NCI-H1092 treated with DMSO at 0.1 percent for 48 hours (cell line): ENCODE data around the gene ANKH.

Source experiments
- DNase-seq: peaks from one replicate; lab custom pipeline; 2025; lab: John Stamatoyannopoulos, UW

Gene ANKH

DNA sequence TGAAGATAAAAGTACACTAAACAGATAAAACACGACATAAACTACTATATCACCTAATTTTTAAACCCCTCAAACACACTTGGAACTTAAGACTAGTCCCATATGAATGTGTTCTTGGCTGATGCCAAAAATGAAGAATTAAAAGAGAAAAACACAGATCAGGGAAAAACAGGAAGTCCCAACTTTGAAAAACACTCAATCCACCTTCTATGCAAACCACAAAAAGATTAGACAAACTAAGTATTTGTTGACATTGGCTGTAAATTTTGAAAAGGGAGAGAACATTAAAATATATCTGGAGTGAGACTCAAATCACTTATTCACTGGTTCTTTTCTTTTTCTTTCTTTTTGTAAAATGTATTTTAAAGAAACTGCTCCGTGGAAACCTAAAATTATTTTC, 81.4 kb downstream of the ANKH start:
- no peak for DNase-seq

DNA sequence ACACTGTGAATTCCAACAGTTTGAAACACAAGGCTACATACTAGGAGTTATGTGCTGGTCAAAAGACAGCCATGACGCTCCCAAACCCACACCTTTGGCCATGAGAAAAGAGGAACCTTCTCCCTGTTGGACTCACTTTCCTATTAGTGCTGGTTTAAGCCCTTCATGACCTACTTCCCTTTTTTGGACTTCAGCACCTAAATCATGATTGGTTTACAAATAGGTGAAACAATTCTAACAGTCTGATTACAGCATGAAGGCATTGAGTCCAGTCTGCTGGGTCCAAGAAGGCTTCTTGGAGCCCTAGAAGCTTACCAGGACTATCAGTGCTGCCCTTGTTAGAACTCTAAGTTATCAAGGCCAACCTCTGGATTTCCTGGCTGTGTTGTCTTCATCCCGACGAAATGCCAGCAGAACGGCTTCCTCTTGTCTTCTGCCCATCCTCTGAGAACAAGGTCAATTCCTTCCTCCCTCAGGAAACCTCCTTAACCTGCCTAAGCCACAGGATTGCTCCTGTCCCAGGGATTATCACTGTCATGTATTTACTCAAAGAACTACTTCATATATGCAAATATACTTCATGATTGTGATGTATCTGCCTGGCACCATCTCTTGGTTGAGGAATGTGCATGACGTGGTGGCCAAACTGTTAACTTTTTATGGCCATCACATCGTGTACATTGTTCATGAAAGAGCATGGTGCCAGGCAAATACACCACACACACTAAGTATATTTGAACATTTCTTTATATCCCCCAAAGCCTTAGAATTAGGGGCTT, 83.6 kb downstream of the ANKH start:
- no peak for DNase-seq

DNA sequence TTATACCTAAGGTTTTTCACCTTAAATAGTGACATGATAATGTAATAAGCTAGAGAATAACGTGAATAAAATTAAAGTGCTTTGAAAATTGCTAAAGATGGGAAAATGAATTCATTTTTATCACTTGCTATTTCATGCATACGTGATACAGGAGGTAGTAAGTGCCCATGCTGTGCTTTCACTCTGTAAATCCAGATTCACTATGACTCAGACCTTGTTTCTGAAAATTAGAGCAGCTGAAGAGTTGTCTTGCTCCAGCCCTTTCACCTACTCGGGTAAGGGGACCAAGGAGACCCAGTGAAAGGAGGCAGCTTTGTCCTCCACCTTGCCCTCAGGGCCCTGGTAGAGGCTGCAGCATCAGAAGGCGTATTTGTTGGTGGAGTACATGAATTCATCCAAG, 87.9 kb downstream of the ANKH start:
- DNase-seq, result no peak

DNA sequence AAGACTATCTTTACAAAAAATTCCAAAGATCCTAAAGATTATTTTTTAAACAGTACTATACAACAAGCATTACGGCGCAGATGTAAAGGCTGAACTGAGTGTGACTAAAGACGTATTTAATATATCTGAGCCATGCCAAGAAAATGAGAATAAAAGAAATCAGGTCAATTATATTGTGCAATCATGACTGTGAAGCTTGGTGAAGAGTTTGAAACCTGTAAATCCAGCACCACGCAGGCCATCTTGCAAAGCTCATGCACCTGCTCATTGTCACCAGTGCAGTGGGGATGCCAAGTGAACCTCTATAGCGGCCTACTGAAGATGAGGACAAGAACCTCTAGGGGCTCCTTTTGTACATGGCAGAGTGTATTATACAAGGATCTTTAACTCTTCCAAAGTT, 89.0 kb downstream of the ANKH start:
- DNase-seq, result no peak

DNA sequence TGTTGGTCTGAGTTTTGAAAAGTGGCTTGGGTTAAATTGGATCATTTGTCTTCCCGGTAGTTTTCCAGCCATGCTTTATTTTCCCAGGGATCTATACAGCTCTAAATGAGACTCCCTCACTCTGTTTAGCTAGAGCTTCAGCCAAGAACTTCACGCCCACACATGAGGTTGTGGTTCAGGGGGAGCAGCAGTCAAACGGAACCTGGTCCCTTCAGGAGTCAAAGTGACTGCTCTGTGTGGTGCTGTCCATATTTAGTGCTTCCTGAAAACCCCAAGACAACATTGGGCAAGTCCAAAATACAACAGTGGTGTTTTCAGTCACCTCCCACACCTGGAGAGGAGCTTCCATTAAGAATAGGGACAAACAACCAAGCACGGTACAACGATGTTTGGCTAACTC, 90.5 kb downstream of the ANKH start:
- no peak for DNase-seq

DNA sequence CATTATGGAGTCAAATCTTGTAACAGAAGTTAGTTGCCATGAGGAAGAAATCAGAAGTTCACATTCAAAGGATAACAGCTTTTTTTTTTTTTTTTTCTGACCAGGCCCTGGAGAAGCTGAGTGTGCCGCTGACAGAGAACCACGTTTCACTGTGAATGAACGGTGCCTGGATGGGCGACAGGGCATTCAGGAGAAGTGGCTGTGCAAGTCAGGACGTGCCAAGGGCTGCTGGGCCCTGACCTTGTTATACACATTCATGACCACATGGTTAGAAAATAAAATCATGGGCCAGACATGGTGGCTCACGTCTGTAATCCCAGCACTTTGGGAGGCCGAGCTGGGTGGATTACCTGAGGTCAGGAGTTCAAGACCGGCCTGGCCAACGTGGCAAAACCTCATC, 91.6 kb downstream of the ANKH start:
- no peak for DNase-seq

DNA sequence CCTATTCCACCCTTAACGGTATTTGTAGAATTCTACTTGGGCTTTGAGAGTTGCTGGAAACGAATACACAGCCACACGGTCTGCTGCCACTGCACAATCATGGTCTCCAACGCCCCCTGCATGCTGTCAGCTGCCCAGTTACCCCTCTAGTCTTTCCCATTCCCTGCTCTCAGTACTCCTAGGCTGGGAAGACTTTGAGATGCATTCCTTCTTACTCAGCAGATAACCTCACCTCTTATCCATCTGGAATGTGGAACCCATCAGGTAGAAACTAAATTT, 92.8 kb downstream of the ANKH start:
- no peak for DNase-seq

DNA sequence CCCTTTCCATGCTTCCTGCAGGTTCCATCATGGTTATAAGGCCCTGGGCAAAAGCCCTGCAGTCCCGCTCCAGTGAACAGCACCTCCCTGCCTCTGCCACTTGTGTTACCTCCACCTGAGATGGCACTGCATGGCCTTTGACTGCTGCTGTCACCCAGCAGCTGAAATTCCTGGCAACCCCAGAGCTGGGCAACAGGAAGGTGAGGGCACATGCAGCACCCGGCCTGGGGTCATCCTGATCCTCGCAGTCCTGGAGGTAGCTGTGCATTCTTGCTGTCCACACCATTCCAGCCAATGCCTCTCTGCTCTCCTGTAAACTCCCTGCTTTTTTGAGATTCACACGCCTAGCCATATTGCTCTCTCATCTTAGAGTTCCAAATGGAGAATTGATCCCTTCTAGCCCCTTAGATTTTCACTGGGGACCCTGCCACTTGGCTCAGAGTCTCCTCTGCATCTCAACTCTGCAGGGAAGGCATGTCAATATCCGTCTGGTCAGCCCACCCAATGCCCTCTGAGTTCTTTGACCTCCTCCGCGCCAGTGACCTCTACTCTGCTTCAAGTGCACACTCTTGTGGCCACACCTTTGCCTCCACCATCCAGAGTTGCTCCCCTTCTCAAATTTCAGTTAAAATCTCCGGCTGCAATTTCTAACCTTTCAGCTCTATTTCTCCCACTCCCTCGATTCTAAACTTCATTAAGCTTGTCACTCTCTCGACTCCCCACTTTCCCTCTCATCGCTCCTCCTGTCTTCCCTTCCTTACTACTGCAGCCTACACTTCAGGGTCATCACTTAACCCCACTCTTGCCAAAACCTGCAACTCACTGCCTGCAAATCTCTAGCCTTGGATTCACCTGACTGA, 93.4 kb downstream of the ANKH start:
- DNase-seq, result no peak

DNA sequence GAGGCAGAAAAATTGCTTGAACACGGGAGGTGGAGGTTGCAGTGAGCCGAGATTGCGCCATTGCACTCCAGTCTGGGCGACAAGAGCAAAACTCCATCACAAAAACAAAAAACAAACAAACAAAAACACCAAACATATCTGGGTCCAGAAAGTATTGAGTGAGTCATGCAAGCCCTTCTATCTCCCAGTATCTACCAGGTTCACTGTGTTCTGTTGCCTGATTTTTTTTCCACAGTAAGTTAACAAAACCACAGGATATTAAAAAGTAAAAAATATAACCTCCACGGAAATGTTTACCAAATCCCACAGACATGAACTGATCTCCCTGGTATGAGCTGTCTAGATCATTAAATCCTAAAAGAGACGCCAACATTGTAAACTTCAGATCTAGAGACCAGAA, 94.4 kb downstream of the ANKH start:
- DNase-seq, result no peak

DNA sequence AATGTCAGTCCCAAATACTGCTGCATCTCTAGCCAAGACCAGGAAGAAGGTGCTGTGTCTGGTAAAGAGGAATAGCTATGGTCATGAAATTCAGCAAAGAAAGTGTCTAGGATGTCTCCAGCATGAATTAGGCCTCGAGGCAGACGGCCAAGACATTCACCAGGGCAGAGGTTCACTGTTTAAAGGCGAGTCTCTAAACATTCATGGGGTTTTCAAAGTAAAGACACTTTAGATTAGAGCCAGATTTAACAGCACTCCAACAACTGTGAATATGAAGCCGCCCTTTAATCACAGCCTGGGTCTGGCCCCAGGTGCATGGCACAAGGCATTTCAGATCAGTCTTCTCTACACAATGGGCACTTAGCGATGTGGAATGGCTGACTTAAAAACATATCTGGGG, 95.0 kb downstream of the ANKH start:
- DNase-seq, result no peak

DNA sequence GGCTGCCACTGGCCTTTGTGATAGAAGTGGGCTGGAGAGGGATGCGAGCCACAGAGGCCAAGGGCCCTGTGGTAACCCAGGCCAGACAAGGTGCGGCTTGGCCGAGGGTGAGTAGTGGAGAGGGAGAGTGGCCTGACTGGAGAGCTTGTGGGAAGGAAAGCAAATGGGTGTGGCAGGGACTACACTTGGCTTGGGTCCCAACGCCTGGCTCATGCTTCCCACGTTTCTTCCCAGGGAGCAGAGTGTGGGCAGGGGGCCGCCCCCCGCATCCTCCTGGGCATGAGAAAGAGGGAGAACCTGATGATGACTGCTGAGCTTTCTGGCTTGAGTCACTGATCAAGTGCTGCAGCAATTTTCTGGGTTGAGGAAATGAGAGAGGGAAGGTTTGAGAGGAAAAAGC, 95.7 kb downstream of the ANKH start:
- DNase-seq, result no peak

DNA sequence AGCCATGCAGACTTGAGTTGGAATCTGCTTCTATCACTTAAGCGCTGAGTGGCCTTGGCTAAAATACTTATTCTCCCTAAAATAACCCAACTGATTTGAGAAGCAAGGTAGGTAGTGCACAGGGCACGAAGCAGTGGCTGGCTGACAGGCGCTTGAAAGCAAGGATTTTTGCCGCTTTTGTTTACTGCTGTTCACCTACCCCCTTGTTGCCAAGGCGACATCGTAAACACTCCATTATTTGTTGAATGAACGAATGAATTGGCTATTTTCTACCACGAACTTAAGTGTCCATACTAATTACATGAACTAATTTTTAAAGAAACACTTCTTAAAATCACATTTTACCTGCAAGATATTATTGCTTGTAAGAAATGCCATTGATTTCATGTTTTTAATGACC, 98.0 kb downstream of the ANKH start:
- no peak for DNase-seq

DNA sequence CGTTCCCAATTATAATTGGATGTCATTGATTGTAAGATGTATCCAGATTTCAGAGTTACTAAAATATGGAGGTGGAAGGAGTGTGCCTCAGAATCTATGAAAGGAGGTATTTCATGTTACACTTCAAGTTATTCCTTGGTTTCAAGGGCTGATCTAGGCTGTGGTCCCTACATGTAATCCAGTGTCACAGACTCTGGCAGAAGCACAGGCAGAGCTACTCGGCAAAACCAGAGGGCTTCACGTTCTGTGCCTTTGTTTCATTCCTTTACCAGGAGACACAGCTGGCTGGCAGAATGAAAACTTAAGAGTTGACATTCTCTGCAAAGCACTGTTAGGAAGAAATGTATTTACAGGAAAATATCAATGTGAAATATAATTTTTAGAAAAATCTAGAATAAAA, 99.6 kb downstream of the ANKH start:
- DNase-seq, result no peak

DNA sequence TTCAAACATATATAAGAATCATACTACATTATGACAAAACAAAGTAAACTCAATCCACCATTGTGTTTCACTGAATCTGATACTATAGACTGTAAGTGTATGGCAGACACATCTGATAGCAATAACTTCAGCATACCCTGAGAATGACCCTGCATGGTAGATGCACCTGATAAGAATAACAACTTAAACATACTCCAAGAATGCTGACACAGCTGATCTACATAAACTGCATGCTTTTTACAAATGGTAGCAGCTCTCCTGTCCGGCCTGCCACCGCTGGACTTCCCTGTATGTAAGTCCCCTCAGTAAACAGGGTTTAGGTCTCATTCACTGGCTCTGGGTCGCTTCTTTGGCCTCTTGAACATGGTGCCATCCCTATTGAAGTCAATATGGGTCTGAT, 100.4 kb downstream of the ANKH start:
- no peak for DNase-seq

DNA sequence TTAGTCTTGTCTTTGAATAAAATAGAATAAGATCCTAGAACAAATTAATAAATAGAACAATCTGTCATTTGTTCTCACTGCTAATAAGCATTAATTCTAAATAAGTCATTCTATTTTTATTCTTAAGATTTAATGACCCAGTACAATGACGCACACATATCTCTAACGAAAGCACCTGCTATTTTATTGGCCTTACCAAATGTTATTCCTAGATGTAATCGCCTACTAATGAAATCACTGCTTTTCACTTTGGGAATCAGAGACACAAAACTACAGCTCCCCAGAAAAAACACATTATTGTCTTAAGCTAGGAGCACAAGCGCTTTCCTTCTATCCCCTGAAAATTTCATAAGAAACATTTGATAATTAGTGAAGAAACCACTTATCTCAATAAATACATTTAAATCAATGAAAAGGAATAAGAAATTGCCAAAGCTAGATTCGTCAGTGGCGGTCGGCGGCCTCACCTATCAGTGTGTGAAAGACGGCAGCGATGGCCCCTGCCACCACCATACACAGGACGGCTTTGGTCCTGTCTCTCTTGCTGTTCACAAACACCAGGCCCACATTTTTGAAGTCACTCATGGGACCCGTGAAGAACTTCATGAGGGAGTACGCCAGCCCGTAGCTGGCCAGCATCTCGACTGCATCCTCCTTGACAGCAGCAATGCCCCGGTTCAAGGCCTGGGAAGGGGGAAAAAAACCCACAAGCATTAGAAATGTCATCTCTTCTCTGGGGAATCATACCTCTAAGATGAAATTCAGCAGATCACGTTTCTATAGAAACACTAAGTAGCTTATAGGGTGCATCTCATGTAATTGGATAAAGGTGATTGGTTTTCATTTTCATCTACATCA, 102.8 kb downstream of the ANKH start:
- no peak for DNase-seq

DNA sequence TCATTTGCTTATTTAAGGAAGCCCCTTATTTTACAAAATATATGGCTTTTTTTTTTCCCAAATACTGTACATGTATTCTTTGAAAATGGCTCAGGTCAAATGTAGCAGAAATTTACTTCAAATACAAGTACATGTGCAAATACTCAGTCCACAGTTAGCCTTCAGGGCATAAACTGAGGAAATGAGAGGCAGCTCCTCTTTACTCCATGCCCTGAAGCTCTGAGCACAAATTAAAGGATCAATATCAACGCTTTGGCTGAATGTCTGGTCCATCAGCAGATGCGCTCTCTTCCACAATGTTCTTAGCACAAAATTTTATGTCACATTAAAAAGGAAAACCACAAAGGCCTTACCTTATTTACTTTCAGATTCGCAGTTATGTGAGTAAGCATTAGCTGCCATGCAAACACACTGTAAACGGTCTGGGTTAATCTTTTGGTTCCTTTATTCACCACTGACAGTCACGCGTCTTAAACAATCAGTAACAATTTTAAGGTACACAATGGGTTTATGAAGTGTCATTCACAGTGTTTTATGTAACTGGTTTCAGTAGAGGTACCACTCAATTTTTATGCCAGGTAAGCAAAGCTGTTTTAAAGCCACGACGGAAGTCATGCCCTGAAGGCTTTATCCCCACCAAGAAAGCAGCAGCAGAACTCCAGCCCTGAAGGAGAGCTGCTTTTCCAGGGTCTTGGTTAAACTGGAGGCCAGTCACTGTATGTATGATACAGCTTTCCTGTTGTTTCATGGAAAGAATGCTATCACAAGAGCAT, 103.7 kb downstream of the ANKH start:
- DNase-seq, result peak; percentile 88

DNA sequence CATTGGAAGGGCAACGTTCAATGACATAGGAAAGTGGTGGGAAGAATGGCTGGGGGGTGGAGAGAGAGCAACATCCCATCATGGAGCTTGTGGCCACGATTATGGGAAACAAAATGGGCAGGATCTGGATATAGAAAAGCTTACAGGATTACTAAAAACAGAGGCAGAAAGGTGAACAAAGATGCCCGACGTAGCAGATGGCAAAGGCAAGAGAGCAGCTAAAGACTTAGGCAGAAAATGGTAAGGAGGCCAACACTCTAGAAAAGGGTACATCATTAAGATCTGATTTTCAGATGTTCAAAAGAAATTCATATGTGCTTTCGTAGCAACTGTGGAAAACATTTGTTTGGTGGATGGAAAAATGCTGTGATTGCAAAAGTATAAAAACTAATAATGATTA, 104.5 kb downstream of the ANKH start:
- no peak for DNase-seq

DNA sequence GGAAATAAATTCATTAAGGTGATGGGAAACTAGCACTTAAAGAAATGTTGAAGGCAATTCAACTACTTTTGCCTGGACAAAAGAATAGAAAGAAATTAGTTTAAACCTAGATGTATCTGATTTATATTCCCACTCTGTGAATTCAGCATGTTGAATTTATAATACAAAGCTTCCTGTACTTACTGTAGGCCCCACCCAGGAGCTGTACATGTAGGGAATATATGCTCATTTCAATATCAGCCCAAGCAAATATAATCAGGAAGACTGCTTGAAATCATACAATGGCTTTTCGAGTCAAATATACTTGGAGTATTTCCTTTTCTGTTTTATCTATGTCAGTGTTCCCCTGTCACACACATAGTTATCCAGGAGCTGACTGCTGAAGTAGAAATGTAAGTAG, 105.0 kb downstream of the ANKH start:
- DNase-seq, result no peak

DNA sequence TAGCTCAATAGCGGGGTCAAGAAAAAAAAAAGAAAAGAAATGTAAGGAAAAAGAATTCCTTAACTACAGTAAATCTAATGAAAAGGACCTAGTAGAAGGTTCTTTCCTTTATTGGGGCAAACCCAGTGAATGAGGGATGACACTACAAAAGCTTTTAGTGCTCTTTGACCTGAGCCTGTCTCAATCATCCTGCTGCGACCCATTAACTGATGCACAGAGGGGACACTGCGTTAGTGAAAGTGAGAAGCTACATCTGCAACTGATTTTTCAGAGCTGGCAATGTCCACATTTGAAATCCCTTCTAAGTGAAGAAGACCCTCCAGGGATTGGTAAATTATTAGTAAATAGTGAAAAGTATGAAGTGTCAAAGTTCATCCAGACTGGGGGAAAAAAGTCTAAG, 106.0 kb downstream of the ANKH start:
- DNase-seq, result no peak

DNA sequence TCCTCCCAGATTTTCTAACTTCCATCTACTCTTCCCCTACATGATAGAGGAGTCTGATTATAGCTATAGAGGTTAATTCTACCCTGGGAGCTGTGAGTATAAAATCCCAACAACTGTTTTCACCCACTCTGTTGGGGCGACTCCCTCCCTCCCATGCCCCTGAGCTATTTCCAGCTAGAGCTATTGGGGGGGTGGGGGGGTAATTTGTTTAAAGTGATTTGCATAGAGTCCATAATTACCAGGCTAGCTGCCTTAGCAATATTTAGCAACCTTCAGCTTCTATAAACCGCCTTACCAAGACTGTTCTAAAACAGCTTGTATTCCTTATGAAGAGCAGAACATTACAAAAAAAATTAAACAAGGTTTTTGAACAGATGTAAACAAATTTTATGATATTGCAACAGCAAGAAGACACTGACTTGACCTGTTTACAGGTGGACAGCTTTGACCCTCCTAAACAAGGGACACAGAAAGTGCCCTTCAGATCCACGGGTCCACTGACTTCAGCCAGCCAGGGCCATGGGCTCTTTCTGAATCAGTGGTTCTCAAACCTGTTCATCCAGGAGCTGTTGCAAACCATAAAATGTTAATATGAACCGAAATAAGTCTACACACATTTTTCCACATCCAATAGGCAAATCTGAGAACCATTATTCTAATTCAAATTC, 108.9 kb downstream of the ANKH start:
- no peak for DNase-seq

DNA sequence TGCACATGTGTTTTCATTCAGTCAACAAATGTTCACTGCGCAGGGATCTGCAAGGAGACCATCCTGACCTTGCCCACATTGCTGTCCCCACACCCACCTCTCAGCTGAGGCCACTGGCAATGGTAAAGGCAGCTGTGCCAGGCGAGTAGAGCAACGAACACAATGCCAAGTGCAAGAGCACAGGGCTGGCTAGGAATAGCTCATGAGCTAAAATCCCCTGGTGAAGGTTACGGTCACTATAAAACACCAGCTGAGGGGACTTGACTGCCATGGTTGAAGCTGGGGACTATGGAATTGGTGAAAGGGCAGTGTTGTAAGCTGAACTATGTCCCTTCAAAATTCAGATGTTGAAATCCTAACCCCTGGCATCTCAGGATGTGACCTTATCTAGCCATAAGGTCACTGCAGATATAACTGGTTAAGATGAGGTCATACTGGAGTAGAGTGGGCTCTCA, 111.0 kb downstream of the ANKH start:
- no peak for DNase-seq
